CD14-positive monocyte (primary cell): ENCODE measurements around the gene SLC35F3. TPM values are rescaled to one million over a fixed set of nuclear protein-coding genes. Genes with fewer than 3 reads are reported as not detected.

ENCODE experiments used
- DNase-seq, 3 donors: peaks; one replicate each; pipeline ENCODE4 v3.0.0-alpha.2; 2011 to 2022
- H2AFZ ChIP-seq: 2 replicates; pipeline ENCODE4 v1.6.0; 2012; ENCODE audit warnings: mild to moderate bottlenecking, low read depth, low read length, inconsistent platforms; ENCODE audit not compliant: insufficient read depth, poor library complexity, severe bottlenecking
- H3K27ac ChIP-seq, 2 donors: 1 replicate in 1 of 2; 2 replicates in 1 of 2; pipeline ENCODE4 v1.5.1; 2012 to 2013; ENCODE audit warnings: low read length in 2 of 2, control low read depth in 1 of 2, inconsistent platforms in 1 of 2, low read depth in 1 of 2, mild to moderate bottlenecking in 1 of 2
- H3K27me3 ChIP-seq, 2 donors: one replicate each; pipeline versions ENCODE4 v1.6.0 to v1.6.1; 2011 to 2013; ENCODE audit warnings: low read length in 2 of 2; ENCODE audit not compliant: control insufficient read depth in 2 of 2, insufficient read depth in 2 of 2
- H3K36me3 ChIP-seq, 2 donors: replicated peaks in 1 of 2; 1 replicate in 1 of 2; 2 replicates in 1 of 2; pipeline versions ENCODE4 v1.5.1 to v1.6.1; 2012 to 2013; ENCODE audit warnings: low read length in 2 of 2, control low read depth in 1 of 2, inconsistent platforms in 1 of 2, mild to moderate bottlenecking in 1 of 2; ENCODE audit not compliant: insufficient read depth in 2 of 2, control insufficient read depth in 1 of 2
- H3K4me1 ChIP-seq, 2 donors: 1 replicate in 1 of 2; 2 replicates in 1 of 2; pipeline versions ENCODE4 v1.5.1 to v1.6.1; 2012 to 2013; ENCODE audit warnings: low read length in 2 of 2, control low read depth in 1 of 2, inconsistent platforms in 1 of 2, mild to moderate bottlenecking in 1 of 2, moderate library complexity in 1 of 2; ENCODE audit not compliant: insufficient read depth in 2 of 2, control insufficient read depth in 1 of 2
- H3K4me2 ChIP-seq: replicated peaks from 2 replicates; pipeline ENCODE3; 2012; ENCODE audit warnings: low read length, moderate library complexity, mild to moderate bottlenecking; ENCODE audit not compliant: poor library complexity, severe bottlenecking; ENCODE audit errors: extremely low read depth
- H3K4me3 ChIP-seq, 3 experiments: fragments of 200-600 bp in 1 of 3; sonication (generic) in 1 of 3; replicated peaks in 1 of 3; 1 replicate in 2 of 3; 2 replicates in 1 of 3; pipeline ENCODE4 v1.5.1; 2011 to 2013; ENCODE audit warnings: low read length in 3 of 3, mild to moderate bottlenecking in 3 of 3, control low read depth in 2 of 3, low read depth in 2 of 3, inconsistent platforms in 1 of 3, moderate library complexity in 1 of 3
- H3K79me2 ChIP-seq: 2 replicates; pipeline ENCODE4 v1.6.0; 2012; ENCODE audit warnings: mild to moderate bottlenecking, control low read depth, inconsistent platforms, low read length, moderate library complexity; ENCODE audit not compliant: insufficient read depth
- H3K9ac ChIP-seq: 2 replicates; pipeline ENCODE4 v1.6.0; 2017; ENCODE audit warnings: low read length, mild to moderate bottlenecking; ENCODE audit not compliant: insufficient read depth, poor library complexity, severe bottlenecking
- H3K9me3 ChIP-seq, 2 donors: replicated peaks in 1 of 2; 1 replicate in 1 of 2; 2 replicates in 1 of 2; pipeline versions ENCODE4 v1.5.1 to v1.6.1; 2012 to 2013; ENCODE audit warnings: low read length in 2 of 2, control low read depth in 1 of 2; ENCODE audit not compliant: control insufficient read depth in 1 of 2, insufficient read depth in 1 of 2
- H4K20me1 ChIP-seq: 2 replicates; pipeline ENCODE4 v1.6.0; 2012; ENCODE audit warnings: mild to moderate bottlenecking, low read length, control low read depth, moderate library complexity; ENCODE audit not compliant: insufficient read depth
- H3K27ac Mint-ChIP-seq, 7 donors: one replicate each; pipeline ENCODE4 v1.8.0; 2020; ENCODE audit warnings: mild to moderate bottlenecking in 7 of 7, mixed read lengths in 7 of 7, moderate library complexity in 6 of 7, inconsistent platforms in 2 of 7
- H3K27me3 Mint-ChIP-seq, 3 donors: one replicate each; pipeline ENCODE4 v1.8.0; 2021 to 2022; ENCODE audit warnings: low read depth in 3 of 3, mild to moderate bottlenecking in 3 of 3, mixed read lengths in 3 of 3, moderate library complexity in 3 of 3, inconsistent platforms in 1 of 3
- H3K36me3 Mint-ChIP-seq, 2 donors: one replicate each; pipeline ENCODE4 v1.8.0; 2020; ENCODE audit warnings: mixed read lengths in 2 of 2, inconsistent platforms in 1 of 2, mild to moderate bottlenecking in 1 of 2
- H3K4me1 Mint-ChIP-seq: one replicate; pipeline ENCODE4 v1.8.0; 2020; ENCODE audit warnings: mild to moderate bottlenecking, mixed read lengths
- H3K4me3 Mint-ChIP-seq, 2 donors: one replicate each; pipeline ENCODE4 v1.8.0; 2020; ENCODE audit warnings: mild to moderate bottlenecking in 2 of 2, mixed read lengths in 2 of 2, moderate library complexity in 1 of 2
- H3K9me3 Mint-ChIP-seq, 7 donors: one replicate each; pipeline ENCODE4 v1.8.0; 2020 to 2022; ENCODE audit warnings: mixed read lengths in 7 of 7, mild to moderate bottlenecking in 6 of 7, moderate library complexity in 6 of 7, inconsistent platforms in 2 of 7
- WGBS: methylation state at CpG from one replicate; pipeline ENCODE4 v1.1.5; 2013; ENCODE audit warnings: missing lambda C conversion rate; ENCODE audit not compliant: insufficient coverage; 5-methylcytosine and 5-hydroxymethylcytosine counted together
- intact Hi-C, 2 donors: fragments of 100-400 bp; cut with micrococcal nuclease; formaldehyde crosslinking; loops; one replicate each; pipeline versions ENCODE4 v1.15.0 to v1.15.1; 2023
- polyA plus RNA-seq, 3 donors: library from polyadenylated mRNA; depleted of rRNA in 1 of 3; unstranded in 2 of 3; stranded (reverse) in 1 of 3; fragments of 300-500 nt in 2 of 3; fragments of >200 nt in 1 of 3; fragmentation: Illumina TruSeq in 2 of 3; gene quantifications; 1 replicate in 2 of 3; 2 replicates in 1 of 3; pipeline ENCODE4 v1.2.3, GENCODE V29; 2012 to 2021
- TF ChIP-seq, protein P1 (sequence below): fragments of 200-600 bp; IDR thresholded peaks from one replicate; pipeline ENCODE4 v1.8.0; 2022; ENCODE audit warnings: antibody characterized with exemption, mild to moderate bottlenecking

SLC35F3 gene
- polyA plus RNA-seq, 3 donors: 0.17 to 0.78 TPM; not detected in 1

DNA sequence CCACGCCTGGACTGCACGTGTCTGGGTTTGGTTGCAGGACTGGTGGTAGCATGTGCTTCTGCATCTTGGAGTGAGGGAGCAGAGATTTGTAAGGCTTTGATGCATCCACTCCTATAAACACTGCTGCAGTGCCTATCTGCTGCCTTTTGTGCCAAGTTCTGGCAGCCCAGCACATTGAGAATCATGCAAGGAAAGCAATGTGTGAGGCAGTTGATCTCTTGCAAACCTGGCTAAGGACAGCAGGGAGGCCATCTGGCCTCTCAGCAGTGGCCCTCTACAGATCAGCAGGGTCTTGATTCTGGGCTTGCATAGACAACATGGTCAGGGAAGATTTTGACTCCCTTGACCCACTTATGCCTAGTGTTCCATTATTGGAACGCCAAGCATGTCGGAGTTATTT, 387.5 kb downstream of the SLC35F3 start:
- no peaks in the 10 kb centered on the region for H3K79me2 ChIP-seq
- WGBS: 96% methylated on average over 4 of the region's 4 CpGs
- H3K27me3 ChIP-seq: no peaks in the 10 kb centered on the region
- Mint-ChIP-seq H3K4me1 (no peaks in the 10 kb centered on the region), H3K27me3 (peaks cover 6 to 9% (median 6%) of the 10 kb centered on the region in 3 donors), H3K4me3 (no peak overlapping the region), H3K27ac (no peak overlapping the region), H3K36me3 (no peaks in the 10 kb centered on the region), H3K9me3 (peaks cover 3 to 14% (median 9%) of the 10 kb centered on the region in 7 donors)
- no peak overlapping the region for H3K4me3 ChIP-seq
- no peaks in the 10 kb centered on the region for H4K20me1 ChIP-seq
- TF ChIP-seq, protein P1, sequence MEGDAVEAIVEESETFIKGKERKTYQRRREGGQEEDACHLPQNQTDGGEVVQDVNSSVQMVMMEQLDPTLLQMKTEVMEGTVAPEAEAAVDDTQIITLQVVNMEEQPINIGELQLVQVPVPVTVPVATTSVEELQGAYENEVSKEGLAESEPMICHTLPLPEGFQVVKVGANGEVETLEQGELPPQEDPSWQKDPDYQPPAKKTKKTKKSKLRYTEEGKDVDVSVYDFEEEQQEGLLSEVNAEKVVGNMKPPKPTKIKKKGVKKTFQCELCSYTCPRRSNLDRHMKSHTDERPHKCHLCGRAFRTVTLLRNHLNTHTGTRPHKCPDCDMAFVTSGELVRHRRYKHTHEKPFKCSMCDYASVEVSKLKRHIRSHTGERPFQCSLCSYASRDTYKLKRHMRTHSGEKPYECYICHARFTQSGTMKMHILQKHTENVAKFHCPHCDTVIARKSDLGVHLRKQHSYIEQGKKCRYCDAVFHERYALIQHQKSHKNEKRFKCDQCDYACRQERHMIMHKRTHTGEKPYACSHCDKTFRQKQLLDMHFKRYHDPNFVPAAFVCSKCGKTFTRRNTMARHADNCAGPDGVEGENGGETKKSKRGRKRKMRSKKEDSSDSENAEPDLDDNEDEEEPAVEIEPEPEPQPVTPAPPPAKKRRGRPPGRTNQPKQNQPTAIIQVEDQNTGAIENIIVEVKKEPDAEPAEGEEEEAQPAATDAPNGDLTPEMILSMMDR: no peak
- no peak overlapping the region for H3K27ac ChIP-seq
- DNase-seq: no peak
- intact Hi-C loops: no loop called here
- H3K36me3 ChIP-seq: no peaks in the 10 kb centered on the region
- no peak overlapping the region for H3K9ac ChIP-seq
- H3K9me3 ChIP-seq: peaks cover 0 to 4% of the 10 kb centered on the region in 2 donors
- H3K4me1 ChIP-seq: no peaks in the 10 kb centered on the region
- H3K4me2 ChIP-seq: no peak overlapping the region
- no peak overlapping the region for H2AFZ ChIP-seq

DNA sequence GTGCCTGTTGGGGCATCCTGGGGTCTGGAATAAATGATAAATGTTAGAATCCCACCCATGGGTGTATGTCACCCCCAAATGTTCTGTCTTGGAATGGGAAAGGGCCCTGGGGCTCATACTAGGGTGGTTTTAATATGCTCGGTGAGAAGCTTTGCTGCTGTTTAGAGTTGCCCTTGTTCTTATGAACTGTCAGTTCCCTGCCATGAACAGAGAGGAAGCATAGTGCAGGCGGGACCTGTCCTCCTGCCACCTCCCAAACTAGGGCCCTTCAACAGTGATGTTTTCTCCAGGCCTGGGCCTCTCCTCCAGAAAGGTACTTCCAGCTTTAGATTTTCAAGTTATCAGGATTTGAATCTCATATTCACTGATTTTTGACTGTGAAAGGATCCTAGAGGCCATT, 388.1 kb downstream of the SLC35F3 start:
- no peaks in the 10 kb centered on the region for H3K36me3 Mint-ChIP-seq
- Histone ChIP-seq H3K79me2 (no peaks in the 10 kb centered on the region), H3K36me3 (no peaks in the 10 kb centered on the region), H3K27me3 (no peaks in the 10 kb centered on the region), H3K4me1 (no peaks in the 10 kb centered on the region), H3K4me2 (no peak overlapping the region), H3K27ac (no peak overlapping the region), H3K9me3 (peaks cover 0 to 4% of the 10 kb centered on the region in 2 donors), H3K9ac (no peak overlapping the region), H4K20me1 (no peaks in the 10 kb centered on the region), H3K4me3 (no peak overlapping the region), H2AFZ (no peak overlapping the region)
- peaks cover 6 to 13% (median 6%) of the 10 kb centered on the region in 3 donors for H3K27me3 Mint-ChIP-seq
- H3K9me3 Mint-ChIP-seq: peaks cover 3 to 14% (median 9%) of the 10 kb centered on the region in 7 donors
- H3K4me3 Mint-ChIP-seq: no peak overlapping the region
- TF ChIP-seq, protein P1: no peak
- no peaks in the 10 kb centered on the region for H3K4me1 Mint-ChIP-seq
- no peak overlapping the region for H3K27ac Mint-ChIP-seq
- 100% methylated on average over 1 of the region's 2 CpGs for WGBS
- intact Hi-C loops: no loop called here
- DNase-seq: no peak
